ENCODE data around the gene MKLN1.
"Not testable (repeated sequence)": the region's sequence is repeated elsewhere in the genome, so short reads cannot be mapped to it uniquely, and the experiment has no call there.

Gene MKLN1

DNA sequence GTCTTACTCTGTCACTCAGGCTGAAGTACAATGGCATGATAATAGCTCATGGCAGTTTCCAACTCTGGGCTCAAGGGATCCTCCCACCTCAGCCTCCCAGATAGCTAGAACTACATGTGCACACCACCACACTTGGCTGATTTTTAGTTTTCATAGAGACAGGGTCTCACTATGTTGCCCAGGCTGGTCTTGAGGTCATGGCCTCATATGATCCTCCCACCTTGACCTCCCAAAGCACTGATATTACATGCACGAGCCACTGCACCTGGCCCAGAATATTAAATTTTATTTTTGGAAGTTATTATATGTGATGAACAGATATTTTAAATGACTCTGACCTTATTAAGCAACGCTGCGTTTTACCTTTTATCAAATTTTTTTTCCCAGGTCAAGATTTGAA, 134.4 kb downstream of the MKLN1 start:
- Histone ChIP-seq H3F3A (ENCODE audit: insufficient read depth, low read length) (no peaks in the 10 kb centered on the region), H3K36me3 (ENCODE audit: insufficient read depth, low read length) (peaks cover 69% of the 10 kb centered on the region), H3K27ac (ENCODE audit: low read depth, low read length, poor library complexity, severe bottlenecking) (no peak overlapping the region), H3K79me2 (ENCODE audit: insufficient read depth, low read length) (no peaks in the 10 kb centered on the region), H3K9me3 (ENCODE audit: low read length) (no peaks in the 10 kb centered on the region), H3K4me2 (ENCODE audit: low read length) (no peak overlapping the region), H3K27me3 (ENCODE audit: insufficient read depth, low read length) (no peaks in the 10 kb centered on the region), H3K4me3 (ENCODE audit: low read depth, low read length, poor library complexity, severe bottlenecking) (no peak overlapping the region), H2AFZ (ENCODE audit: low read length) (no peak overlapping the region), H3K9me2 (ENCODE audit: low read depth, low read length) (no peaks in the 10 kb centered on the region), H3K4me1 (ENCODE audit: insufficient read depth, low read length, severe bottlenecking) (no peaks in the 10 kb centered on the region), H4K20me1 (ENCODE audit: insufficient read depth, low read length) (no peaks in the 10 kb centered on the region), H3K9ac (ENCODE audit: low read length) (no peak overlapping the region)
- TF ChIP-seq, protein P1, sequence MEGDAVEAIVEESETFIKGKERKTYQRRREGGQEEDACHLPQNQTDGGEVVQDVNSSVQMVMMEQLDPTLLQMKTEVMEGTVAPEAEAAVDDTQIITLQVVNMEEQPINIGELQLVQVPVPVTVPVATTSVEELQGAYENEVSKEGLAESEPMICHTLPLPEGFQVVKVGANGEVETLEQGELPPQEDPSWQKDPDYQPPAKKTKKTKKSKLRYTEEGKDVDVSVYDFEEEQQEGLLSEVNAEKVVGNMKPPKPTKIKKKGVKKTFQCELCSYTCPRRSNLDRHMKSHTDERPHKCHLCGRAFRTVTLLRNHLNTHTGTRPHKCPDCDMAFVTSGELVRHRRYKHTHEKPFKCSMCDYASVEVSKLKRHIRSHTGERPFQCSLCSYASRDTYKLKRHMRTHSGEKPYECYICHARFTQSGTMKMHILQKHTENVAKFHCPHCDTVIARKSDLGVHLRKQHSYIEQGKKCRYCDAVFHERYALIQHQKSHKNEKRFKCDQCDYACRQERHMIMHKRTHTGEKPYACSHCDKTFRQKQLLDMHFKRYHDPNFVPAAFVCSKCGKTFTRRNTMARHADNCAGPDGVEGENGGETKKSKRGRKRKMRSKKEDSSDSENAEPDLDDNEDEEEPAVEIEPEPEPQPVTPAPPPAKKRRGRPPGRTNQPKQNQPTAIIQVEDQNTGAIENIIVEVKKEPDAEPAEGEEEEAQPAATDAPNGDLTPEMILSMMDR (IDR thresholded peaks at IDR 0.05; ENCODE audit: low read length): no peak
- no peak for TF ChIP-seq EZH2 (IDR thresholded peaks at IDR 0.05; ENCODE audit: borderline replicate concordance, low read length)

DNA sequence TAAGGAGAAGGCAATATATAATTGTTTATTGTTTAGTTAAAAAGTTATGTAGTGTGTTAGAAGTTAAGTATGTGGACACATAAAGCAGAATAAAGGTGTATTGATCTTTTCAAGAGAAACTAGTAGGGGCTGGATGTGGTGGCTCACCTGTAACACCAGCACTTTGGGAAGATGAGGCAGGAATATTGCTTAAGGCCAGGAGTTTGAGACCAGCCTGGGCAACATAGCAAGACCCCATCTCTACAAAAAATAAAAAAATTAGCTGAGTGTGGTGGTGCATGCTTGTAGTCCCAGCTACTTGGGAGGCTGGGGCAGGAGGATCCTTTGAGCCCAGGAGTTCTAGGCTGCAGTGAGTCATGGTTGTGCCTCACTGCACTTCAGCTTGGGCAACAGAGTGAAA, 135.0 kb downstream of the MKLN1 start:
- not testable (repeated sequence) for H3K27me3 ChIP-seq (ENCODE audit: insufficient read depth, low read length); H3K9ac ChIP-seq (ENCODE audit: low read length); H3F3A ChIP-seq (ENCODE audit: insufficient read depth, low read length); H3K79me2 ChIP-seq (ENCODE audit: insufficient read depth, low read length); H3K4me3 ChIP-seq (ENCODE audit: low read depth, low read length, poor library complexity, severe bottlenecking); H3K4me2 ChIP-seq (ENCODE audit: low read length); H2AFZ ChIP-seq (ENCODE audit: low read length); H3K9me3 ChIP-seq (ENCODE audit: low read length); H3K4me1 ChIP-seq (ENCODE audit: insufficient read depth, low read length, severe bottlenecking); H3K9me2 ChIP-seq (ENCODE audit: low read depth, low read length); H3K27ac ChIP-seq (ENCODE audit: low read depth, low read length, poor library complexity, severe bottlenecking); H4K20me1 ChIP-seq (ENCODE audit: insufficient read depth, low read length)
- H3K36me3 ChIP-seq (ENCODE audit: insufficient read depth, low read length): peaks cover 75% of the 10 kb centered on the region

DNA sequence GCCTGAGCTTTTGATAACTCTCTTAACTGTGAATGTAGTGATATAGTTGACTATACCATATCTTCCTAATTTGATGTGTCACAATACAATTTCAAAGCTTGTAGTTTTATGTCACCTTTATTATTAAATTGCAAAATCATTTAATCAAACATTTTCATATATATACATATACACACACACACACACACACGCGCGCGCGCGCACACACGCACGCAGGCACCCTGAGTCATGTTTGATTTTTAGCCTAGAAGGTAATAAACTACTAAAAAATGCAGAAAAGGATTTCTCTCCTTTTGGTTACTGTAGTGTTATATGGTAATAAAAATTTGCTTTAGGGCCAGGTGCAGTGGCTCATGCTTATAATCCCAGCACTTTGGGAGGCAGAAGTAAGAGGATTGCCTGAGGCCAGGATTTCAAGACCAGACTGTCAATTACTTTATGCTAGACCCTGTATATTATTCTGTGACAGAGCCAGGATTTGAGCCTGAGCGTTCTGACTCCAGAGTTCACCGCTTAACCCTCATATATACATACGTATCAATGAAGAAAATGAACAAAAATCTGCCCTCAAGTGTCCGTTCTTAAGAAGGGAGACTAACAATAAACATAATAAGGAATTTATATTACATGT, 139.2 kb downstream of the MKLN1 start:
- no peak overlapping the region for H3K4me2 ChIP-seq (ENCODE audit: low read length)
- H3K9me2 ChIP-seq (ENCODE audit: low read depth, low read length): no peaks in the 10 kb centered on the region
- no peaks in the 10 kb centered on the region for H3K79me2 ChIP-seq (ENCODE audit: insufficient read depth, low read length)
- no peaks in the 10 kb centered on the region for H3K4me1 ChIP-seq (ENCODE audit: insufficient read depth, low read length, severe bottlenecking)
- no peak overlapping the region for H3K4me3 ChIP-seq (ENCODE audit: low read depth, low read length, poor library complexity, severe bottlenecking)
- H3K9me3 ChIP-seq (ENCODE audit: low read length): no peaks in the 10 kb centered on the region
- H4K20me1 ChIP-seq (ENCODE audit: insufficient read depth, low read length): no peaks in the 10 kb centered on the region
- H3K27me3 ChIP-seq (ENCODE audit: insufficient read depth, low read length): no peaks in the 10 kb centered on the region
- TF ChIP-seq, protein P1 (IDR thresholded peaks at IDR 0.05; ENCODE audit: low read length): no peak
- no peak overlapping the region for H2AFZ ChIP-seq (ENCODE audit: low read length)
- H3F3A ChIP-seq (ENCODE audit: insufficient read depth, low read length): no peaks in the 10 kb centered on the region
- H3K36me3 ChIP-seq (ENCODE audit: insufficient read depth, low read length): peaks cover 95% of the 10 kb centered on the region
- no peak overlapping the region for H3K9ac ChIP-seq (ENCODE audit: low read length)
- no peak overlapping the region for H3K27ac ChIP-seq (ENCODE audit: low read depth, low read length, poor library complexity, severe bottlenecking)

DNA sequence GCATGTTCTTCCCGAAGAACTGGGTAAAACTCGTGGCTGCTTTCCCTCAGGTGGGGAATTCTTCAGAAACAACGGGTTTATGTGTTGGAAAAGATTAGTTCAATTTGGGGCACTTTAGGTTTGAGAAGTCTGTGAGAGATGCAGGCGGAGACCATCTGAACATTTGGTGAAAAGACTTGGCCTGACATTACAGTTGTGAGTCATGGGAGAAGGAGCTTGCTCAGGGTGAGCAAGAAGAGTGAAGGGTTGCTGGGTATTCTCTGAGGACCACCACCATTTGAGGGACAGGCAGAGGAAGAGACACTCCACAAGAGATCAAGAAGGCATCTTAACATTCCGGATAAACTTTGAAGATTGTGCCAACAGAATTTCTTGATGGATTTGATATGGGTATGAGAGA, 140.1 kb downstream of the MKLN1 start:
- no peak overlapping the region for H3K9ac ChIP-seq (ENCODE audit: low read length)
- H3K4me1 ChIP-seq (ENCODE audit: insufficient read depth, low read length, severe bottlenecking): no peaks in the 10 kb centered on the region
- H3K4me2 ChIP-seq (ENCODE audit: low read length): no peak overlapping the region
- H3K4me3 ChIP-seq (ENCODE audit: low read depth, low read length, poor library complexity, severe bottlenecking): no peak overlapping the region
- no peaks in the 10 kb centered on the region for H3K79me2 ChIP-seq (ENCODE audit: insufficient read depth, low read length)
- H3K36me3 ChIP-seq (ENCODE audit: insufficient read depth, low read length): peaks cover 91% of the 10 kb centered on the region
- H3K27me3 ChIP-seq (ENCODE audit: insufficient read depth, low read length): no peaks in the 10 kb centered on the region
- TF ChIP-seq, protein P1 (IDR thresholded peaks at IDR 0.05; ENCODE audit: low read length): no peak
- TF ChIP-seq EZH2 (IDR thresholded peaks at IDR 0.05; ENCODE audit: borderline replicate concordance, low read length): no peak
- no peaks in the 10 kb centered on the region for H3F3A ChIP-seq (ENCODE audit: insufficient read depth, low read length)
- H3K9me2 ChIP-seq (ENCODE audit: low read depth, low read length): no peaks in the 10 kb centered on the region
- H3K27ac ChIP-seq (ENCODE audit: low read depth, low read length, poor library complexity, severe bottlenecking): no peak overlapping the region
- H2AFZ ChIP-seq (ENCODE audit: low read length): no peak overlapping the region
- no peaks in the 10 kb centered on the region for H4K20me1 ChIP-seq (ENCODE audit: insufficient read depth, low read length)
- no peaks in the 10 kb centered on the region for H3K9me3 ChIP-seq (ENCODE audit: low read length)

All from OCI-LY1 (cell line).